CD4-positive, alpha-beta T cell treated with Interleukin-6 for 4 hours (primary cell): Measurements from ENCODE around the gene UCK1.

Experiments used
- DNase-seq: peaks from one replicate; pipeline ENCODE4 v3.0.0-alpha.2; 2020; ENCODE audit warnings: mixed read lengths

Gene UCK1

GRCh38 chr9:131475956-131476776 is 54.9 kb downstream of the UCK1 start:
- no peak for DNase-seq

- DNase-seq, result no peak
Observed at GRCh38 chr9:131475111-131475955, 55.7 kb downstream of the UCK1 start.

DNA sequence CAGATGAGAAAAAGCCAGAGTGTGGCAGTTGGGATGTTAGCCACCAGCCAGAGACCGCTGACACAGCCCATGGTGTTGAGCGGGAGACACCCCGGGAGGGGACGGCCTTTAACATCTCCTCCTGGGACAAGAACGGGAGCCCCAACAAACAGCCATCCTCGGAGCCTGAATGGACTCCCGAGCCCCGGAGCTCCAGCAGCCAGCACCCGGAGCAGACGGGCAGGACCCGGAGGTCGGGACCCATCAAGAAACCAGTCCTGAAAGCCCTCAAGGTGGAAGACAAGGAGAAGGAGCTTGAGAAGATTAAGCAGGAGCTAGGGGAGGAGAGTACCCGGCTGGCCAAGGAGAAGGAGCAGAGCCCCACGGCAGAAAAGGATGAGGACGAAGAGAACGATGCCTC is 56.4 kb downstream of the UCK1 start:
- no peak for DNase-seq

- no peak for DNase-seq
Observed at GRCh38 chr9:131473891-131474290, 57.2 kb downstream of the UCK1 start.
